Activated naive CD4-positive, alpha-beta T cell treated with Interleukin-2 at 50 U/mL for 16 hours (primary cell): ENCODE results near the gene FMNL3.

Experiments
- DNase-seq: peaks from one replicate; pipeline ENCODE4 v3.0.0-alpha.2; 2020

FMNL3 gene

DNA sequence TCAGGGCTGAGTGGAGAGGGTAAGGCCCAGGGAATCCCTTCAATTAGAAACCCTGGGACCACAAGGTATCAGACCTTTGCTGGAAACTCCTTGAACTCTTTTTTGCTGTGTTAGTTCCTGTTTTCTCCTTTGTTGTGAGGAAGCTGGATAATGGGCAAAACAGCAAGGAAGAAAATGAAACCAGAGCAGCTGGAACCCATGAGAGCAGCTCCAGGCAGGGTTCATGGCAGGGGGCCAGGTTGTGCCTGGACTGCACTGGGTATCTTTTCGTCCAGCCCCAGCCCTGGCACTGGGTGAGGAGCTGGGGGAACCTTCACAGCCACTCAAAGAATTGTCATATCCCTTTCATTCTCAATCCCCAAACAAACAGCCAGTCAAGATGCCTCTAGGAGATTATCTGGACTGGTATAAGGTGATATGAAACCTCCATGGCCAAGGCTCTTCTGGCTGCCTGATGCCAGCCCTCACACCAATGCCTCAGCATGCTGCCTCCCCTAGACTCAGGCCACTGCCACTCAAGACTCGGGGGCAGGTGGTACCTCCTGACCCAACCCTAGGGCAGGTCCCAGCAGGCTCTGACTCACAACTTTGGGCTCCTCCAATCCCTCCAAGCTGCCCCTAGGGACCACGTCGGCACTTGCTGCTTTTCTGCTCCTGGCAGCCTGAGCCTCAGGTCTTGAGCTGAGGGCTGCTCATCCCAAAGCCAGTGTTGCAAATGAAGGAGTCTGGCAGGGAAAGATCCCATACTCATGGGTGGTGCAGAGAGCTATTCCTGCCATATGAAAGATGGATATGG, 118.3 kb downstream of the FMNL3 start:
- no peak for DNase-seq

DNA sequence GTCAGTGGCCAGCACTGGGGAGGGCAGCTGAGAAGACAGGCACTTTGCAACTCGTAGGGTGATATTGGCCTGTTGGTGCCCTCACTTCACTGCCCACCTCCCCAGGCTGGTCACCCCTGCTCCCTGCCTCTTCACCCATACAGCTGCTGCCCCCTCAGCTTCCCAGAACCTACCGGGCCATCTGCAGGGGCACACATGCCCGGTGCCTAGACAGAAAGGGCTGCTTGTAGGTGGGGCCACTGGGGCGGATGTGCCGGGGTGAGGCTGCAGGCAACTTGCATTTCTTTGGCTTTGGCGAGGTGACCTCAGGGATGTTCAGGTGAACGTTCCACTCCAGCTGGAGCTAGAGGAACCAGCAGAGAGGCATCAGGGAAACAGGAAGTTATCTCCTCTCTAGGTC, 118.9 kb downstream of the FMNL3 start:
- DNase-seq = no peak

DNA sequence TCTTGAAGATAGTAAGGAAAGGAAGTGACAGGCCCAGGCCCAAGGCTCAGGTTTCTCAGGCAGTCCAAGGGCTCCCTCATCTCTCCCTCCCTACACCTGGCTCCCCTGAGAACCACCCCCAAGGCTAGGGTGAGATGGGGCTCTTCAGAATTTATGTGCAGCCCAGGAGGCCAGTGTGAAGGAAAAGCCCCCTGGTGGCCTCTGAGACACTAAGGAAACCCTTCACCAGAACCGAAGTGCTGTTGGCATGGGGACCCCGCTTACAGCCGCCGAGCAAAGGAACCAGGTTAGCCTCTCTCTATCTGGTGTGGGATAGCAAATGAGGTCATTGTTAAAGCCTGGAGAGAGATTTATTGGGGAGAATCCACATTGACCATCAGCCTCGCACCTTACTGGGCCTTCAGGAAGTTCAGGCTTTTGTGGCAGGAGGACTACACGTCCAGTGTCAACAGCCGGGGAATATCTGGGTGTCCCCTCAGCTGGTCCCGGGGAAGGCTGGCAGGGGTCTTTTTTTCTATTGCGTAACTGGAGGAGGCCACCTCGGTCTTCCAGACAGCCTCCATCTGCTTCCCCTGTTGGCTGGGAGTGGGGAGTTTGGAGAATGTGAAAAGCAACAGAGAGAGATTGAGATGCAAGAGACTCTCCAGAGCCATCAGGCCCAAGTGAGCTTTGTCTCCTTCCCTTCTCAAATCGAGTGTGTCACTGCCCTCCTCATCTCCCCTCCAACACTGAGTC, 119.9 kb downstream of the FMNL3 start:
- no peak for DNase-seq
